ENCODE data around the gene PALM2AKAP2.

The PALM2AKAP2 gene

DNA sequence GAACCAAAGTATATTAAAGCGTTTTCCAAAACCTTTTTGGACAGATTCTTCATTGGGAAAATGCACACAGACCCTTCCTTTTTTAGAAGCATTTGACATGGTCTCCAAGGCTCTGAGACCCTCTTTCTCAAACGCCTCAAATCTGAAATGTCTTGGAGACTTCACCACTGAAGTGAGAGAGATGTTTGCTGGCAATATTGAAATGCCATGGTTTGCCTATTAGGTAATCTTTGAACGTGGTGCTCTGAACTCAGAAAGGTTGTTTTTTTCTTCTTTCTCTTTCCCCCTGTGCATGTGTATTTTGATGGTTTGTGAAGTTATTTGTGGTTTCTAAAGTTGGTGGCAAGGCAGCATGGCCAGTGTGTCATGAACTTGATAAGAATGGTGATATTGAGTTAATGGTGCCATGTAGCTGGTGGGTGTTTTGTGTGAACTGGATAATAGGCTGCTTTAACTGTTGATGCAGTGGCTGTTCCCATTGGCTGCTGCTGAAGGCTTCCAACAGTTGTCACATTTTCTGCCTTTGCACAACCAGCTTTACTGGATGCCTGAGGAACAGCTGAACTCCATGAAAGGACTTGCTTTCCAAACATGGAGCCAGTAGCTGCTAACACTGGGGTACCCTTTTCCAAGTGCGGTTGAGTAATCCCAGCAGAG, 1.7 kb downstream of the PALM2AKAP2 start:
- H3K4me3 ChIP-seq (replicated peaks; ENCODE audit: low read depth, low read length) = peak overlapping the region; percentile 80
- TF ChIP-seq, protein P1, sequence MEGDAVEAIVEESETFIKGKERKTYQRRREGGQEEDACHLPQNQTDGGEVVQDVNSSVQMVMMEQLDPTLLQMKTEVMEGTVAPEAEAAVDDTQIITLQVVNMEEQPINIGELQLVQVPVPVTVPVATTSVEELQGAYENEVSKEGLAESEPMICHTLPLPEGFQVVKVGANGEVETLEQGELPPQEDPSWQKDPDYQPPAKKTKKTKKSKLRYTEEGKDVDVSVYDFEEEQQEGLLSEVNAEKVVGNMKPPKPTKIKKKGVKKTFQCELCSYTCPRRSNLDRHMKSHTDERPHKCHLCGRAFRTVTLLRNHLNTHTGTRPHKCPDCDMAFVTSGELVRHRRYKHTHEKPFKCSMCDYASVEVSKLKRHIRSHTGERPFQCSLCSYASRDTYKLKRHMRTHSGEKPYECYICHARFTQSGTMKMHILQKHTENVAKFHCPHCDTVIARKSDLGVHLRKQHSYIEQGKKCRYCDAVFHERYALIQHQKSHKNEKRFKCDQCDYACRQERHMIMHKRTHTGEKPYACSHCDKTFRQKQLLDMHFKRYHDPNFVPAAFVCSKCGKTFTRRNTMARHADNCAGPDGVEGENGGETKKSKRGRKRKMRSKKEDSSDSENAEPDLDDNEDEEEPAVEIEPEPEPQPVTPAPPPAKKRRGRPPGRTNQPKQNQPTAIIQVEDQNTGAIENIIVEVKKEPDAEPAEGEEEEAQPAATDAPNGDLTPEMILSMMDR (IDR thresholded peaks at IDR 0.05; ENCODE audit: low read length, missing control alignments) = no peak
- DNase-seq (ENCODE audit: low read depth) = peak; percentile 11

DNA sequence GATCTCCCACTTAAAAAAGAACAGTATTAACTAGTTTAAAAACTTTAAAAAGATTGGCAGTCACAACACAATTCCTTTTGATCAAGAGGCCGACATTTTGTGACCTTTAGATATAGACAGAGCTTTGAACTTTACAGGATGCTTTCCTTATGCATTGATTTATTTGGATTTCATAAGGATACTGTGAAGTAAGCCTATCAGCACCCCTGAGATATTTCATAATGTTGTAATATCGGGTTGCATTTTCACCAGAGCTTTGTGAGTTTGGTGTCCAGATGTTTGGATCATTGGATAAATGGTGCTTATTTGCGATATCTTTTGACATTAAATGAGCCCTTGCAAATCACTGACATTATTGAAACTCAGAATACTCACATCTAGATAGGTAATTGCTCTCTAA, 7.7 kb downstream of the PALM2AKAP2 start:
- no peak for DNase-seq (ENCODE audit: low read depth)
- no peak overlapping the region for H3K4me3 ChIP-seq (replicated peaks; ENCODE audit: low read depth, low read length)
- TF ChIP-seq, protein P1 (IDR thresholded peaks at IDR 0.05; ENCODE audit: low read length, missing control alignments) = no peak

DNA sequence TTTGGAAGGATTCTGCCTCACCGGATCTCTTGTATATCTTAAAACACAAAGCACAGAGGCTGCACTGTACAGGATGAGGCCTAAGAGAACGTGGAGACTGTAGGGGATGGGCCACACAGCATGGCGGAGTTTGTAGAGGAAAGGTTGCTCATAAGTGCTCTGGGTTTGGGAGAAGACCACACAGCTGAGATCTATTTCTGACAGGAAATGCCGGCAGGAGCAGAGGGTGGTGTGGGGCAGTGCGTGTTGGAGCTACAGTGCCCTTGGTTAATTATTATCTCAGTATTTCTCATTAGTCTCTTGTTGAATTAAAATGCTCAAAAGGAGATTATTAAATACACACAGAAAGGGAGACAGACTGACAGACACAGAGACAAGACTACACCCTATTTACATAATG, 9.6 kb downstream of the PALM2AKAP2 start:
- no peak for DNase-seq (ENCODE audit: low read depth)
- no peak overlapping the region for H3K4me3 ChIP-seq (replicated peaks; ENCODE audit: low read depth, low read length)
- TF ChIP-seq, protein P1 (IDR thresholded peaks at IDR 0.05; ENCODE audit: low read length, missing control alignments) = no peak

DNA sequence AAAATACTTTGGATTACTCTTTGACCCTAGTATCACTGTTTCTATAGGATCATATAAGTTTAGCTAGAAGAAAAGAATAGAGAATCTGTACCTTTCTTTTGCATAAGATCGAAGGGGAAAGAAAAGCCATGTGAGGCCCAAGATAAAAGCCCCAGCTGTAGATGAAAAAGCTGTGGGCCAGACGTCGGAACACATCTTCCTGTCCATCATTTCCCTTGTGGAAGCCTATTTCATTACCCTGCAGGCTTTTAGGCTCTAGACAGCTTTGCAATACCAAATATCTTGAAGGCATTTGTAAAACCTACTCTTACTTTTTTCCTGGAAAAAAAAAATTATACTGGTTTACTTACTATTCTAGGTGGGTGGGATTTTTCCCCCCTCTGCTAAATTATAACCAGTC, 10.0 kb downstream of the PALM2AKAP2 start:
- no peak for DNase-seq (ENCODE audit: low read depth)
- no peak overlapping the region for H3K4me3 ChIP-seq (replicated peaks; ENCODE audit: low read depth, low read length)
- TF ChIP-seq, protein P1 (IDR thresholded peaks at IDR 0.05; ENCODE audit: low read length, missing control alignments) = no peak

DNA sequence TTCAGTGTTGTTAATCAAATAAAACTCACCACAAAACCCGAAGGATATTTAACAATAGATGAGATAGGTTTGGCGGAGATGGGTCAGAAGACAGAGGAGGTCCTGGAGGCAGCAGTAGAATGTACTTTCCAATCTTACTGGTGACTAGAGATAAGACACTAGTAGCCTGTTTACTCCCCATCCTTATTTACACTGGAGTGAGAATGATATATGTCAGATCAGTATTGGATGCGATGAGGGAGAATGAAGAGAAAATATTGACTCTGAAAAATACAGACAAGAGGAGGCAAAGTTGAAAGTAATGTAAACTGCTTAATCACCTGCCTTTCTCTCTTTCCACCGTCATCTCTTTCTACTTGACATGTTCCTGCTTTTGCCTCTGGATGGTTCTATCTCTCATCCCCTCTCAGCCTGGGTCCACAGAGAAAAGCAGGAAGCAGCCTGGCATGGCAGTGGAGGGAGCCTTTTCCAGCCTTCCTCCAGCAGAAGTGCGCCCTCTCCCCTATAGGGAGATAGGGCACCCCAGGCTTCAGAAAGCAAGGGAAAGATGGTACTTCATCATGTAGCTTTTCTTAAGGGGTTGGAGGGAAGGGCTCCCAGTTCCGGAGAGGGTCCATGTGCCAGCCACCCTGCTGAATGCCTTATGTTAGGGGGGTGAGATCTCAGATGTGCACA, 11.1 kb downstream of the PALM2AKAP2 start:
- TF ChIP-seq, protein P1 (IDR thresholded peaks at IDR 0.05; ENCODE audit: low read length, missing control alignments) = no peak

DNA sequence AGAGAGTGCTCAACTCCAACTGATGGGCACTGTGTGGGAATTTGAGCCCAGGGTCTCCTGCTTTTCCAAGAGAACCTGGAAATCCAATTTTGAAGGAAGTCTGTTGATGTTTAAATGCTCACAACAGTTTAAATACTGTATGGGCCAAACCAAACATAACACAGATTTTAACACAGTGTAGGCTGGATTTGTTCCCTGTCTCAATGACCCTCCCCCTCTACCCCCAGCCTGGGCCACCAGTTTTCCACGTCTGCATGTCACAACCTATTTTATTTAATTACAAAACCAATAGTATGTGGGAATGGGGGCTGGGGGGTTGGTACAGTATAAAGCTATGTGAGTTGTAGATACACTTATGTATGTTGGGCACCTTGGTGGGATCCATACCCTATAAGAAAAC, 11.7 kb downstream of the PALM2AKAP2 start:
- DNase-seq (ENCODE audit: low read depth) = no peak

More for the DNA sequence above, 11.1 kb downstream of the PALM2AKAP2 start:
- DNase-seq (ENCODE audit: low read depth) = no peak
- no peak overlapping the region for H3K4me3 ChIP-seq (replicated peaks; ENCODE audit: low read depth, low read length)

More for the DNA sequence above, 11.7 kb downstream of the PALM2AKAP2 start:
- TF ChIP-seq, protein P1 (IDR thresholded peaks at IDR 0.05; ENCODE audit: low read length, missing control alignments) = no peak
- H3K4me3 ChIP-seq (replicated peaks; ENCODE audit: low read depth, low read length) = no peak overlapping the region

Measured in fibroblast of pulmonary artery (primary cell).